GM19467 (cell line): Measurements from ENCODE around the gene HDAC4.

Experiments used
- ATAC-seq: cut with Tn5 transposase; IDR thresholded peaks from one replicate; pipeline ENCODE4 v1.9.1; 2021; ENCODE audit warnings: mild to moderate bottlenecking, moderate library complexity; ENCODE audit not compliant: unreplicated experiment

The HDAC4 gene

DNA sequence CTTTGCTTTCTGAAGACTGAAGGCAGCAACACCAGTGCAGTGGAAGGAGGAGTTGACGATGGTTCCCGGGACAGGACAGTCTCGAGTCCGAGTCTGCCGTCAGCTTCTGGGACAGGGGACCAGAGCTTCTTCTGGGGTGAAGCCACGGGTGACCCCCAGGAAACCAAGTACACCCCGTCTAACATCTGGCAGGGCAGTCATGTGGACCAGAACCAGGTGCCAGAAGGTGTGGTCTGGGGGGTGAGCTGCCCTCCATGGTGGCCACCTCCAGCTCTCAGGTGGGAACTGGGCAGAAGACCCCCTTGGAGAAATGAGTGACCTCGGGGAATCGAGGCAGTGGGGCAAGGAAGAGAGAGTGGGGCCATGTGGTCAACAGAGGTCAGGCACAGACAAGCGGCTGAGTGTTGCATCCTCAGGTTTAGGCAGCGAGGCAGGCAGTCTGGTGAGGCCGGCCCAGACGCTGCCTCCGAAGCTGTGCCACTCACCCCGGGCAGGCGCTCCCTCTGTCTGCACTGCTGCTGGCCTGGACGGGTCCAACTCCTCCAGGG, 204.3 kb downstream of the HDAC4 start:
- ATAC-seq = no peak

DNA sequence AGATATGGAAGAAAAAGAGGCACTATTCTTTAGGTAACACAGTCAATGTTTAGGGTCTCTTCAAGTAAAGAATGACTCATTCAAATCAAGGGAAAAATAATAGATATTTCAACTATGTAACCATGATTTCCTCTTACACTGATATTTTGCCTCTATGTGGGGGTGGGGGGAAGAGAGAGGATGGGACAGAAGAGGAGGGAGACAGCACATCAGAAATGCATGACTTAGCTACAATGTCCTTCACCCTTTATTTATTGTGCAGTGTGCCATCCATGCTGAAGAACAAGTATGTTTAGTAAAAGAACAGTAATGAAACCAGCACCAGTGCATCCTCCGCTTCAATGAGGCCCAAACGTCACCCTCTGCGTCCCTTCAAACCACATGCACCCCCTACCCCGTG, 204.8 kb downstream of the HDAC4 start:
- ATAC-seq = no peak

DNA sequence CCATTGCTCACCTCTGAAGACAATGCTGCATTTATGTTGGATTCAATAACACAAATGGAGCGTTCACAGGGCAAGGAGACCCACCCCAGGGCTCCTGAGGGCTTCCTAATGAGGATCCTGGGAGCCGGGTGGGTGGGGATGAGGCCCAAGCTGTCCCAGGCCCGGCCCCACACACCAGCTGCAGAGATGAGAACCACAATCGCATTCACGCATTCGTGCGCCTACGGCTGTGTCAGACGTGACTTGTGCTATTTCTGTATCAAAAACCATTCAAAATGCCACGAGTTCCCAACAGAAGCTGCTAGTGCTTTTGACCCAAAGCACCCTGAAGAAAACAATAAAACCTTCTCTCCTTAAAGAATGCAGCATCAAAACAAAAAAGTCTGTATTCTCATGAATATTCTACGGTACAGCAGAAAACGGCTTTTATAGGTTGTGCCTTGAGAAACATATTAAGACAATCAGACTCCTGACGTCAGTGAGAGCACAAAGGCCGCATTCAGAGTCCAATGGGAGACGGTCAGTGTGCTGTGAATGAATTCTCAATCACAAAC, 205.4 kb downstream of the HDAC4 start:
- ATAC-seq = no peak

DNA sequence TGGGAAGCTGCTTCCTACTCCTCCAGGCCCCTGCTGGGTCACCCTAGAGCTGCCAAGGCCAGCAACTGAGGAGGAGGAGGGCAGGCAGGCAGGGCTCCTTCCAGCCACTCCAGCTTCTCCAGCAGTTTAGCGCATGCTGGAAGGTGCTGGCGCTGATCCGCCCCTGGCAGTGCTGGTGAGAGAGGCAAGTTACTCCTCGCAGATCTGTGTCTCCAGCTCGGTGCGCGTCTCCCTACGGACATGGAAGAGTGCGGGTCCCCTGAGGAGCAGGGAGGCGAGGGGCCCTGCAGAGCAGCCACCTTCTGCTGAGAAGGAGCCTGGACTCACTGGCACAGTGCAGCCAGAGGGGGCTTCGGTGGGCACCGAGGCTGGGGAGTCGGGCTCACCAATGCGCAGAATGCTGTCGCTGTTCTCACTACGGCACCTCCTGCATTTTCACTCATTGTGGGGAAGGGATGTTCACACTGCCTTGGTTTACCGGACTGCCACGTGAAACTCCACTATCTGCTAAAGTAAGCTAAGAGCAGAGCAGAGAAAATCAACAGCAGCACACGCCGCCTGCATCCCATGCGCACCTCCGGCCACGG, 206.0 kb downstream of the HDAC4 start:
- ATAC-seq = no peak

DNA sequence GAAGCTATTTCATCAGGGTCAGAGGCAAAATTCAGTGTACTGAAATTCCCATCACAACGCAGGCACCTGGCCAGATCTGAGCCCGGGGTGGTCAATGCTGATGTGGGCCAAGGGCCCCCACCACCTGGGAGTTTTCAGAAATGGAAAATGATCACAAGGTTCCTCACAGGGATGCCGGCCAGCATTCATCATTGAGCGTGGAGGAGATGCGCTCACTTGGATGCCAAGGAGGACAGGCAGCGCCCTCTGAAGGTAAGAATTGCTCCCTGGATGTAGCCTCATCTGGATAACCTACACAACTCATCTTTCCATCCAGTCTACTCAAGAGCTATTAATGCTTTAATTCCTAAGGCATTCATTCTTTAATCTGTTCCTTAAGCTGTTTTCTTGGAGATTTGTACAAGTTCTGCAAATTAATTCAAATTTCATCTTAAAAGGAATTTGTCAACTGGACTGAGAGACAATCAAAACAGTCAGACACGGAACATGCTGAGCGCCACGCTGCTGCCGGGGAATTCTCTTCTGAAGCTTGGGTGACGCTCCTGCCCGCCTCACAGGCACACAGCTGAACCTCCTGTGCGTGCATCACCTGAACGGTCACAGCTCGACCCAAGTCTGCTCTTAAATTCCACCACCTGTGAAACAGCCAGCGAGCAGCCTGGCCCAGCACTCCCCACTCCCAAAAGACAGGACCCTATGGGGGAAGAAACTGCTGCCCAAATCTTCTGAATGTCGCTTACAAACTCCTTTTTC, 206.7 kb downstream of the HDAC4 start:
- no peak for ATAC-seq

DNA sequence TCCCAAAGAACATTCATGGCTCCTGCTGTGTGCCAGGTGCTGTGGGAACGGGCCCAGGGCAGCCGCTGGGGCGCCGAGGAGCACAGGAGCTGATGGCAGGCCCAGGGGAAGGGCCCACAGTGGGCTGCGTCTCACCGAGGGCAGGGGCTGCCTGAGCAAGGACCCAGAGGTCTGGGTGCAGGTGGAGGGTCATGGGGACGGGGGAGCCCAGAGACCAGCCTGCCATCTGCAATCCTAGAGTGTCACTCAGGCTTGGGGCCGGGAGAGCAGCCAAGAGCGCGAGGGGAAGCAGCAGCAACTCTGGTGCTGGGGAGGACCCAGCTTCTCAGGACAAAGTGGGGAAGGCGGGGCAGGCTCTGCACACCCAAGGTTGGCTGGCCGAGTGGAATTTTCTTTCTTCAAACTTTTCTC, 207.4 kb downstream of the HDAC4 start:
- ATAC-seq = no peak

DNA sequence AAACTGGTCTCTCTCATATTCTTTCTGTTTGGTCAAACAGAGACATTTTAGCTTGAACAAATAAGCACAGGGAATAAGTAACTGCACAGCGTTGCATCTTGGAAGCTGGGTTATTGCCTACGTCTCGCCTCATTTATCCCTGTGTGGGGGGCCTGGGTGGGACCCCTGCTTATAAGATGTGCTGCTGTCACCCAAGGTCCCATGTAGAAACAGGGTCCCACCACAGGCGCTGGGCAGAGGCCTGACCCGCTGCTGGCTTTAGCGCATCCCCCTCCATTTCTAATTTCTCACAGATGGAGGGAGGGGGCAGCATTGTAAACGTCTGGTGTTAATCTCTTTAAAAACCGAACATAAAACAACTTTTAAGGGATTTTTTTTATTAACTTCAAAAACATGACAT, 207.8 kb downstream of the HDAC4 start:
- no peak for ATAC-seq

DNA sequence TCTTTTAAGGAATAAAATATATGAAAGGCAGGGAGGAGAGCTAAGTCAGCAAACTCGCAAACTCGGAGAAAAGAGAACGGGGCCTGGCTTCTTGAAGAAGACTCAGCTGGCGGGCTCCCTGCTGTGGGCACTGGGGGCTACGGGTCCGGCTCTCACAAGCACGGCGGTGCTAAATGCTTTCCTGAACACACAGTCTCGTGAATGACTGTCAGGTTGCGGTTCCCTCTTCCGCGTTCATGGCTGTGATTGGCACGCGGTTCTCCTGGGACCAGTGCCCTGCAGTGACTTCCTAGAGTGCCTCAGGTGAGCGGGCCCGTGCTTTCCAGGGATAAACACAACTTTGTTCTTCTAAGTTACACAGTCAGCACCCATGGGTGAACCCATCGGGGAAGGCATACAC, 208.4 kb downstream of the HDAC4 start:
- ATAC-seq = no peak

DNA sequence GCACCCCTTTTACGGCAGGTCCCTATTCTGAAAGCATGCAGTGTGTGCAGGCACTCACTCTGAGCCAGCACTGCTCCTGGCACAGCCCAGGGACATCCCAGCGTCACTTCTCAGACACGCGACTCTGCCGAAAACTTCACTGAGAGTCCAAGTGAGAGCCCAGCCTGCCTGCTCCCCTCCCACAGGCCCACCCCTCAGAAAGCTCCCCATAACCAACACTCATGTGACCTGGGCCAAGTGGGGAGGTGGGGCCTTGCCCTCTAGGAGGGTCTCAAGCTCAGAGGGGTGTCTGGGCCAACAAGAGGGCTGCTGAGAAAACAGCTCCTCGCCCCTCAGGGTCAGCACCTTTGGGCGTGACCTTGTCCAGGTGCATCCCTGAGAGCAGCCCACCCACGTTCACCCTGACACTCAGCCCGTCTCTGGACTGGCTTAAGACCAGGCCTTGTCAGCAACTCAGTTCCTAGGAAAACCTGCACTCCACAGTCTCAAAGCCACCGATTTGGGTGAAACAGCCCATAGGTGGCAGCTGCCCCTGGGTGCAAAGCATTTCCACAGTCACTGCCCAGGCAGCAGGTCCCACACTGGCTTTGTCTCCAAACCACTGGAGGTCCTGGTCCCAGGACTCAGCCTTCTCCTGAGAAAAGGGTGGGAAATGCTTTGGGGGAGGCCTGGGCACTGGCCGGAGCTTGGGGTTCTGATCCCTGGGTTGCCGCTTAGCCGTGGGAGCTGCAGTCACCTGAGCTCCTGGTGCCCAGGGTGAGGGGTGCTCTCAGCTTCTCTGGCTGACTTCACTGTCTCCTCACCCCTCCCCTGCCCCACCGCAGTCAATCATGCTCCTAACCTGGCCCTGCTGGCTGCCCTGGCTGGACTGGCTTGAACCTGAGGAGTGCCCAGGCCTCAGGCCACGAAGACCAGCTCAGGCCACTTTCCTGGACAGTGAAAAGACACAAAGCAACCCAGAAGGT, 209.6 kb downstream of the HDAC4 start:
- ATAC-seq = no peak

DNA sequence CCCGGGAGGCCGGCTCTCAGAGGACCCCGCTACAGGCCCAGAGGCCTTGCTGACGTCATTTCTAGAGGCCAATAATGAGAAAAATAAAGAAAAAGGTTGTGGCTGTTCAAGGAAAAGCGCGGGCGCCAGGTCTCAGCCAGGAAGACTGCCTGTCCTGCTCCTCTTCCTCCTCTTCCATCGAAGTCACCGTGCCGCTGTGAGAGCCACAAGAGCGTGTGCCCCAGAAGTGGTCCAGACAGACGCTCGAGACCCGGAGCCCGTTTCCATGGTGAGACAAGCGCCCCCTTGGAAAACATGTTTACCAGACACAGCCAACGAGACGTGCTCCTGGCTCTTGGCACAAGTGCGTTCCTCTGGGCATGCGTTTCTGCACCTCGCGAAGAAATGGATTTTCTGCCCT, 210.5 kb downstream of the HDAC4 start:
- no peak for ATAC-seq

DNA sequence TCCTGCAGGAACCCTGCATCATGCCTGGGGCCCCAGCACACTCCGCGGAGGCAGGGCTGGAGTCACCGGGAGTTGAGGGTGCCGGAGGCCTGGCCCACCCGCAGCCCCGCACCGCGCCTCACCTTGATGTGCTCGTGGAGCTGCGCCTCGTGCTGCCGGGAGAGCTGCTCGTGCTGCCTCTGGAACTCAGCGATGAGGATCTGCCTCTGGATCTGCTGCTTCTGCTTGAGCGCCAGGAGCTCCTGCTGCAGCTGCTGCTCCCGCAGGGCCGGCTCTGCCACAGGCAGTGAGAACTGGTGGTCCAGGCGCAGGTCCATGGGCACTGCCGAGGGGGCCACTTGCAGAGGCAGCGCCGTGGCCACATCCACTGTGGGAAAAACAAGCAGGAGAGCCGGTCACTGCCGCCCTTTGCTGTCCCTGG, 211.1 kb downstream of the HDAC4 start:
- ATAC-seq = no peak

DNA sequence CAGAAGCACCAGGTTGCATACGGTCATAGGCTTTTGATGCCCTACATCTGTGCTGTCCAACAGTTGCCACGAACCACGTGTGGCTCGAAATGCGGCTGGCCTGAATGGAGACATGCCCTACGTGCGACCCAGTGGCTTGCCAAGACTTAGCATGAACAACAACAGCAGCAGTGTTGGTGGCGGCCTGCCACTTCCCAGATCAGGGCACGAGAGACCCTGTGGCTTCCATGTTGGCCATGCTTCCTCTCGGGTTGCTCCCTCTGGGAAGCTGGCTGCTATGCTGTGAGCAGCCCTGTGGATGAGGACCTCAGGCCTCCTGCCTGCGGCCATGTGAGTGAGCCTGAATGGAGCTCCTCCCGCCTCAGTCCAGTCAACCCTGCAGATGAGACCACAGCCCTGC, 212.3 kb downstream of the HDAC4 start:
- no peak for ATAC-seq

DNA sequence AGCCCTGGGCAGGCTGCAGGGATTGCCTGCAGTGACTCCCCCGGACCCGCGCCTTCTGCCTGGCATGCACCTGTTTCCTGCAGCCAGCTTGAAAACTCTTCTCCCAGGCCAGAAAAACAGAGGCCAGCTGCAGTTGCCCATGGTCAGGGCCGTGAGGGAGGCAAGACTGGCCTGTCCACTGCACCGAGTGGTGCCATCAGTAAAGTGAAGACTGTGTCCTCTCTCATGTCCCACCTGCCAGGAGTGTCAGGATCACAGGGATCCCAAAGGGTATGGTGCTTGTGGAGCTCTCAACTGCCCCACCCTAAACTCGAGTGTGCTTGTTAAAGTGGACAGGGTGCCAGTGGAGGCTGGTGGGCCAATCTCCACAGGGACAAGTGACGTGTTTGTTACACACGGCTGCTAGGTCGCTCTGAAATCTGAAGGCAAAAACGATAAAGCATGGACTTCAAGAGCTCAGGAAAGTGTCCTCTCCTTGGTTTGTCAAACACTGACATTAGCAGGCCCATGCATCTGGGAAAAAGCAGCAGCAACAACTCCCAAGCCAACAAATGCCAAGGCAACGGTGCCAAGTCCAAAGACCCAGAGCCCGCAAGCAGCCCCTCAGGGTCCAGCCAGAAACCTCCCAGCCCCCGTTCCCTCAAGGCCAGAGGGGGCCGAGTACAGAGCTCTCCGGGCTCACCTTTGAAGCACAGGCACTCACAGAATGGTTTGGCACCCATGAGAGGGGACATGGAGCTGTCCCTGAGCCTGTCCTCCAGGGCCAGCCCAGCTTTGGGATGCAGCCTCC, 213.2 kb downstream of the HDAC4 start:
- no peak for ATAC-seq

DNA sequence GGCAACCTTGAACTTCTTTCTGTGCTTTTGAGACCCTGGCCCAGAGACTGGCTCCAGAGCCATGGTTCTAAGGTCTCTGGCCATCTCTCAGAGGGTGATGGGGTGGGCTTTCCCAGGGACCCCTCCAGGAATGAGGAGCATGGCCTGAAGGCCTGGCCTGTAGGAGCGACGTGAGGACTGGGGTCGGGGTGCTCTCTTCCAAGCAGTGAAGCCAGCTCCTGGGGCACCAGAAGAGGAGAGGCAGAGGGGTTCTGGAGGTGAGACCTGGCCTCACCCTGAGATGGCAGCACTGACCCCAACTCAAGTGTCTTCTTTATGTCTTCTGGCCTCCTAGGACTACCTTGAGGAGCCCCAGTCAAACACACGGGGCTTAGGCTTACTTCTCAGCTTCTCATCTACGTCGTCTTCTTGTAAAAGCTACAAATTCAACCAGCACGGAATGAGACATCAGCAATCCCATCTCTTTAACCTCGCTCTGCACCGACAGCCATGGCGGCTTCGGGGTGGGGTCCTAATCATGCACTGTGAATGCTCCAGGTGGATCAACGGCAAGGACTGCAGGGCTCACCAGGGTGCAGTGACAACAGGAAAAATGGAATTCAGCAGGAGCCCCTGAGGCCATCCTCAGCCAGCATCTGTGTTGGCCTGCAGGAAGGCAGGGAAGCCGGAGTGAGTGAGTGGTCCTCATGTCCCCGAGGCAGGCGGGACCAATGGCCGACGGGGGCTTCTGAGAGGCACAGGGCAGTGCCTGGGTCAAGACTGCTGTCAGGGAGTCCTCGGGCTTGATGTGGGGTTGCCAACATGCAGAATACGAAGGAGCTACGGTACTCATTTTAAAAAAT, 214.1 kb downstream of the HDAC4 start:
- no peak for ATAC-seq

DNA sequence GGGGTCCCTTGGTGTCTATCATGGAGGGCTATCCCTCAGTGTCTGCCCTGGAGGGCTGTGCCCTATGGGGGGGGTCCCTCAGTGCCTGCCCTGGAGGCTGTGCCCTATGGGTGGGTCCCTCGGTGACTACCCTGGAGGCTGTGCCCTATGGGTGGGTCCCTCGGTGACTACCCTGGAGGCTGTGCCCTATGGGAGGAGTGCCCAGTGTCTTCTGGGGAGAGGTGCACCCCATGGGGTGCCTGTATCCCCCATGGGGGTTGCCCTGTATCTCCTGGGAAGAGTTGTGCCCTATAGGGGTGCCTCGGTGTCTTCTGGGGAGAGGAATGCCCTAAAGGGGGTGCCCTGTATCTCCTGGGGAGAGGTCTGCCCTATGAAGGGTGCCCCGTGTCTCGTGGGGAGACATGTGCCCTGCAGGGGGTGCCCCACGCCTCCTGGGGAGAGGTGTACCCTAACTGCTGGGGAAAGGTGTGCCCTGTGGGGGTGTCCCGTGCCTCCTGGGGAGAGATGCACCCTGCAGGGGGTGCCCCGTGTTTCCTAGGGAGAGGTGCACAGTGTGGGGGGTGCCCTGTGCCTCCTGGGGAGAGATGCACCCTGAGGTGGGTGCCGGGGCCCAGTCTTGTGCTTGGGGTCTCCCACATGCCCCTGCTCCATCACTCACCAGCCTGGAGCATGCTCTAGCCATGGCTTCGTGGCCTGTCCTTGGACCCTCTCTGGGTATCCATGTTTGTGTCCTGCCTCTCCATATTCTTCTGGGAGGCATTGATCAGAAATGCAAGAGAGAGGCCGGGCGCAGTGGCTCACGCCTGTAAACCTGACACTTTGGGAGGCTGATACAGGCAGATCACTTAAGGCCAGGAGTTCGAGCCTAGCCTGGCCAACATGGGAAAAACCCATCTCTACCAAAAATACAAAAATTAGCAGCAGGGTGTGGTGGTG, 215.6 kb downstream of the HDAC4 start:
- ATAC-seq = no peak

DNA sequence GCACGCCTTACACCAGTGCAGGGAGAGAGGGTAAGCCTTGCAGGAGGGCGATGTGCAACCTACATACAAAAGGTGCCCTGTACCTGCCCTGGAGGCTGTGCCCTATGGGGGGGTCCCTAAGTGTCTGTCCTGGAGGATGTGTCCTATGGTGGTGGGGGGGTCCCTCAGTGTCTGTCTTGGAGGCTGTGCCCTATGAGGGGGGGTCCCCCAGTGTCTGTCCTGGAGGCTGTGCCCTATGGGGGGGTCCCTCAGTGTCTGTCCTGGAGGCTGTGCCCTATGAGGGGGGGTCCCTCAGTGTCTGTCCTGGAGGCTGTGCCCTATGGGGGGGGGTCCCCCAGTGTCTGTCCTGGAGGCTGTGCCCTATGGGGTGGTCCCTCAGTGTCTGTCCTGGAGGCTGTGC, 216.6 kb downstream of the HDAC4 start:
- no peak for ATAC-seq

DNA sequence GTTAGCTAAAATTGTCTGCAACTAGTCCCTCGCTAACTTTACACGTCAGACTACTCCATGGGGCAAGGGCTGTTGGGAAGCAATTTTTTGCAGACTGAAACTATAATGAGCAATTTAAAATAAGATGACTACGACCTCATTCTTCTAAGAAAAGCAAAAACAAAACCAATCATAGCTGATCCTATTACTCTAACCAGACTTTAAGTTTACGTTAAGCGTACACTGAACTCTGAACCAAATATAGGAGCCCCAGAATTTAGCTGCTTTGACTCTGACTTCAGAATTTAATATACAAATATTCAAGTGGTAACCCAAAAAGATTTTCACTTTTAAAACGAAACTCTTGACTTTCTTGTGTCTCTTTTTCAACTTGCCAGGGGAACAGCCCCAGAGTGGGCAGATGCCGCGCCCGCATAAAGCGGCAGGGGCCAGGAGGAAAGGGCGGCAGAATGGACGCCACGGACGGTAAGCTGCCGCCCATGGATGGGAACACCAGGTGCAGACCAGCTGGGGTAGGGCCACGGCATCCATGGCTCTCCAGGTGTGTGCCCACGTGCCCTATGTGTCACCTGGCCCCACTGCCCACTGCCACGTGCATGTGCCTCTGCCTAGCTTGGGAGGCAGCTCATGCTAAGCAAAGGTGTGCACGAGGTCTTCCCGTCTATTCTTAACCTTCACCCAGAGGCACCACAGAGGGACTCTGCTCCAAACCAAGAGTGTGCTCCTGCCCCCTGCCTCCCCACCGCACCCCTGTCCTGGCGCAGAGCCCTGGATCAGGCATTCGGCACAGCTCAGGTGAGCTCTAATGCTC, 217.6 kb downstream of the HDAC4 start:
- no peak for ATAC-seq
